PC-9 (cell line): ENCODE measurements around the gene SLC5A12. TPM values are rescaled to one million over a fixed set of nuclear protein-coding genes. Genes with fewer than 3 reads are reported as not detected.

Source experiments
- BruUV-seq: library from RNA; stranded (reverse); fragments of 400-500 nt; replicated peaks from 2 replicates; lab custom pipeline; 2021; lab: Mats Ljungman, UMichigan
- CTCF ChIA-PET: fragments of 300-600 bp; sonication (Branson Sonifier 250); formaldehyde crosslinking; loops from one replicate; lab custom pipeline; 2022; ENCODE audit warnings: antibody characterized with exemption; lab: Charles Lee
- POLR2A ChIA-PET: fragments of 300-600 bp; sonication (Branson Sonifier 250); formaldehyde crosslinking; loops from one replicate; lab custom pipeline; 2022; ENCODE audit warnings: antibody characterized with exemption; ENCODE audit not compliant: unreplicated experiment; lab: Charles Lee
- DNase-seq, 2 experiments: peaks; one replicate each; pipeline versions ENCODE4 v3.0.0 to v3.0.0-alpha.2; 2015 to 2022; ENCODE audit warnings: mixed read lengths in 1 of 2
- H2AFZ ChIP-seq: fragments of 200-600 bp; sonication (generic); 2 replicates; pipeline ENCODE4 v1.8.1; 2017; ENCODE audit warnings: antibody characterized with exemption
- H3F3A ChIP-seq: fragments of 200-600 bp; sonication (generic); 2 replicates; pipeline ENCODE4 v1.8.1; 2017; ENCODE audit warnings: antibody characterized with exemption, mild to moderate bottlenecking, low read depth; ENCODE audit not compliant: insufficient read depth
- H3K27ac ChIP-seq: fragments of 200-600 bp; sonication (generic); 2 replicates; pipeline ENCODE4 v1.6.1; 2016; ENCODE audit warnings: mixed run types
- H3K27me3 ChIP-seq: fragments of 200-600 bp; sonication (generic); 2 replicates; pipeline ENCODE4 v1.6.1; 2016; ENCODE audit warnings: low read depth, mixed run types; ENCODE audit not compliant: insufficient read depth
- H3K36me3 ChIP-seq: fragments of 200-600 bp; sonication (generic); 2 replicates; pipeline ENCODE4 v1.6.1; 2016; ENCODE audit warnings: low read depth, mixed run types
- H3K4me1 ChIP-seq: fragments of 200-600 bp; sonication (generic); replicated peaks from 2 replicates; pipeline ENCODE4 v1.6.1; 2016; ENCODE audit warnings: mixed run types; ENCODE audit not compliant: insufficient read depth
- H3K4me2 ChIP-seq: fragments of 200-600 bp; sonication (generic); 2 replicates; pipeline ENCODE4 v1.6.1; 2017; ENCODE audit warnings: mixed run types
- H3K4me3 ChIP-seq: fragments of 200-600 bp; sonication (generic); 2 replicates; pipeline ENCODE4 v1.6.1; 2016; ENCODE audit warnings: mixed run types
- H3K79me2 ChIP-seq: fragments of 200-600 bp; sonication (generic); 2 replicates; pipeline ENCODE4 v1.6.1; 2017; ENCODE audit warnings: low read depth, mixed run types
- H3K9me2 ChIP-seq: fragments of 200-600 bp; sonication (generic); 2 replicates; pipeline ENCODE4 v1.8.1; 2017; ENCODE audit warnings: mild to moderate bottlenecking; ENCODE audit not compliant: insufficient read depth
- H3K9me3 ChIP-seq: fragments of 200-600 bp; sonication (generic); 2 replicates; pipeline ENCODE4 v1.8.1; 2016; ENCODE audit warnings: low read depth; ENCODE audit not compliant: insufficient read depth
- H4K20me1 ChIP-seq: fragments of 200-600 bp; sonication (generic); 2 replicates; pipeline ENCODE4 v1.8.1; 2017; ENCODE audit not compliant: insufficient read depth
- EZH2 ChIP-seq: fragments of 200-600 bp; sonication (generic); IDR thresholded peaks from 2 replicates; pipeline ENCODE4 v1.8.0; 2017; ENCODE audit warnings: antibody characterized with exemption, low read depth
- intact Hi-C: fragments of 100-400 bp; cut with micrococcal nuclease; formaldehyde crosslinking; loops from one replicate; pipeline ENCODE4 v1.10.0; 2022; ENCODE audit not compliant: unreplicated experiment
- total RNA-seq: library from RNA; stranded (reverse); gene quantifications from 2 replicates; pipeline ENCODE4 v1.2.3, GENCODE V29; 2021
- TF ChIP-seq, protein P1 (sequence below): fragments of 200-600 bp; sonication (generic); conservative IDR thresholded peaks from 2 replicates; pipeline ENCODE4 v1.6.1; 2017; ENCODE audit warnings: mixed run types, antibody characterized with exemption, mild to moderate bottlenecking, moderate library complexity

The SLC5A12 gene
- total RNA-seq, 1 experiment from 2014 or later = not detected

DNA sequence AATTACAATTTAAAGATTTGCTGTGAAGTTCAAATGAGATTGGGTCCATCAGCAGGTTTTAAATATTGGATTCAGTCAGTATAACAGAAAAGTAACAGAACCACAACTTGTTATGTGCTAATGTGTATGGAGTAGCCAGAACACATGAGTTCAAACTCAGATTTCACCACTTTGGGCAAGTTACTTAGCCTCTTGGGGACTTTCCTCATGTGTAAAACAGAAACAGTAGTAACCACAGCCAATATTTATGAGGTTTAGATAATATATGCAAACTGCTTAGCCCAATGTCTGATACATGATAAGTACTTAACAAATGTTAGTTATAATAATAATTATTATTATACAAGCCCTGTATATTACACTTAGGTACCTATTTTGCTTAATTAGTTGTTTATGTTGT, 21.8 kb upstream of the SLC5A12 start:
- Histone ChIP-seq H4K20me1 (no peaks in the 10 kb centered on the region), H3F3A (no peaks in the 10 kb centered on the region), H3K27me3 (no peaks in the 10 kb centered on the region), H3K79me2 (no peaks in the 10 kb centered on the region), H3K9me2 (no peaks in the 10 kb centered on the region), H3K4me3 (no peak overlapping the region), H3K9me3 (no peaks in the 10 kb centered on the region), H3K4me2 (no peak overlapping the region), H3K27ac (no peak overlapping the region), H3K36me3 (no peaks in the 10 kb centered on the region), H3K4me1 (no peaks in the 10 kb centered on the region), H2AFZ (no peak overlapping the region)
- no peak for DNase-seq
- no TSS peak for BruUV-seq
- POLR2A ChIA-PET = no interaction called here
- intact Hi-C loops = no loop called here
- TF ChIP-seq, protein P1, sequence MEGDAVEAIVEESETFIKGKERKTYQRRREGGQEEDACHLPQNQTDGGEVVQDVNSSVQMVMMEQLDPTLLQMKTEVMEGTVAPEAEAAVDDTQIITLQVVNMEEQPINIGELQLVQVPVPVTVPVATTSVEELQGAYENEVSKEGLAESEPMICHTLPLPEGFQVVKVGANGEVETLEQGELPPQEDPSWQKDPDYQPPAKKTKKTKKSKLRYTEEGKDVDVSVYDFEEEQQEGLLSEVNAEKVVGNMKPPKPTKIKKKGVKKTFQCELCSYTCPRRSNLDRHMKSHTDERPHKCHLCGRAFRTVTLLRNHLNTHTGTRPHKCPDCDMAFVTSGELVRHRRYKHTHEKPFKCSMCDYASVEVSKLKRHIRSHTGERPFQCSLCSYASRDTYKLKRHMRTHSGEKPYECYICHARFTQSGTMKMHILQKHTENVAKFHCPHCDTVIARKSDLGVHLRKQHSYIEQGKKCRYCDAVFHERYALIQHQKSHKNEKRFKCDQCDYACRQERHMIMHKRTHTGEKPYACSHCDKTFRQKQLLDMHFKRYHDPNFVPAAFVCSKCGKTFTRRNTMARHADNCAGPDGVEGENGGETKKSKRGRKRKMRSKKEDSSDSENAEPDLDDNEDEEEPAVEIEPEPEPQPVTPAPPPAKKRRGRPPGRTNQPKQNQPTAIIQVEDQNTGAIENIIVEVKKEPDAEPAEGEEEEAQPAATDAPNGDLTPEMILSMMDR = no peak
- no peak for TF ChIP-seq EZH2
- CTCF ChIA-PET = no interaction called here

DNA sequence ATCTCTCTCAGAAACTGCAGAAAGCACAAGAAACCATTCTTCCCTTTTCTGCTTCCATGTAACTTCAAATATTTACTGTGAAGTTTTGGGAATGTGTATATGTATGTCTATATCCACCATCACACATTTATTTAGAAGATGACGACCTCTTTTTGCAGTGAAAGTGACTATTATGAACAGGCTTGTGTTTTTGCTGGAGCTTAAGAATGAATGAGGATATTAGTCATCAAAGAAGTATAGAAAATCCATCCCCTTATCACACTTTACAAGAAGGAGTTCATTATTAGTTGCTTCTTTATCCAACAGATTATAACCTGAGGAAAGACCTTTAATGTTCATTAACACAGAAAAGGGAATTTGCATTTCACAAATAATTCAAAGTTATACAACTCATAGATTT, 21.1 kb upstream of the SLC5A12 start:
- Histone ChIP-seq H4K20me1 (no peaks in the 10 kb centered on the region), H2AFZ (no peak overlapping the region), H3K79me2 (no peaks in the 10 kb centered on the region), H3F3A (no peaks in the 10 kb centered on the region), H3K4me1 (no peaks in the 10 kb centered on the region), H3K27me3 (no peaks in the 10 kb centered on the region), H3K4me2 (no peak overlapping the region), H3K9me2 (no peaks in the 10 kb centered on the region), H3K4me3 (no peak overlapping the region), H3K9me3 (no peaks in the 10 kb centered on the region), H3K27ac (no peak overlapping the region), H3K36me3 (no peaks in the 10 kb centered on the region)
- DNase-seq = no peak
- TF ChIP-seq, protein P1 = no peak
- no peak for TF ChIP-seq EZH2
- ChIA-PET CTCF (no interaction called here), POLR2A (no interaction called here)
- intact Hi-C loops = no loop called here
- no TSS peak for BruUV-seq

DNA sequence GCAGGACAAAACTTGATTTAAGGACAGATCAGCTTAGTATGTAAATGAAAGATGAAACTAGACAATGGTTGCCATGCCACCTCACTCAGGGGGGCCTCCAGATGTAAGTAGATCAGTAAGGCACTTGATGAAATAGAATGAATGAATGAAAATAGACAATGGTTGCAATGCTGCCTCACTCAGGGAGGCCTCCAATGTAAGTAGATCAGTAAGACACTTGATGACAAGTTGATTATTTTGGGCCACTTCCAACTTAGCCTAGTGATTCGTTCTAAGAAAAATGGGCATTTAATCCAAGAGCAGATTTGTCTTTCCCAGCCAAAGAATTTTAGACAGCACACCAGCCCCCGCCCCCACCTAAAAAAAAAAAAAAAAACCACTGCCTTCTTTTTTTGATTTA, 19.2 kb upstream of the SLC5A12 start:
- H3K79me2 ChIP-seq = no peaks in the 10 kb centered on the region
- intact Hi-C loops = no loop called here
- H3K4me3 ChIP-seq = no peak overlapping the region
- H2AFZ ChIP-seq = no peak overlapping the region
- no peak overlapping the region for H3K27ac ChIP-seq
- H3K27me3 ChIP-seq = no peaks in the 10 kb centered on the region
- no peaks in the 10 kb centered on the region for H4K20me1 ChIP-seq
- H3K4me1 ChIP-seq = no peaks in the 10 kb centered on the region
- no peaks in the 10 kb centered on the region for H3K9me2 ChIP-seq
- H3K36me3 ChIP-seq = no peaks in the 10 kb centered on the region
- TF ChIP-seq EZH2 = no peak
- TF ChIP-seq, protein P1 = no peak
- no peak overlapping the region for H3K4me2 ChIP-seq
- no peak for DNase-seq
- no peaks in the 10 kb centered on the region for H3F3A ChIP-seq
- POLR2A ChIA-PET = no interaction called here
- H3K9me3 ChIP-seq = no peaks in the 10 kb centered on the region
- no TSS peak for BruUV-seq
- CTCF ChIA-PET = no interaction called here
